Measurements from ENCODE around the gene IFT52.

The IFT52 gene

DNA sequence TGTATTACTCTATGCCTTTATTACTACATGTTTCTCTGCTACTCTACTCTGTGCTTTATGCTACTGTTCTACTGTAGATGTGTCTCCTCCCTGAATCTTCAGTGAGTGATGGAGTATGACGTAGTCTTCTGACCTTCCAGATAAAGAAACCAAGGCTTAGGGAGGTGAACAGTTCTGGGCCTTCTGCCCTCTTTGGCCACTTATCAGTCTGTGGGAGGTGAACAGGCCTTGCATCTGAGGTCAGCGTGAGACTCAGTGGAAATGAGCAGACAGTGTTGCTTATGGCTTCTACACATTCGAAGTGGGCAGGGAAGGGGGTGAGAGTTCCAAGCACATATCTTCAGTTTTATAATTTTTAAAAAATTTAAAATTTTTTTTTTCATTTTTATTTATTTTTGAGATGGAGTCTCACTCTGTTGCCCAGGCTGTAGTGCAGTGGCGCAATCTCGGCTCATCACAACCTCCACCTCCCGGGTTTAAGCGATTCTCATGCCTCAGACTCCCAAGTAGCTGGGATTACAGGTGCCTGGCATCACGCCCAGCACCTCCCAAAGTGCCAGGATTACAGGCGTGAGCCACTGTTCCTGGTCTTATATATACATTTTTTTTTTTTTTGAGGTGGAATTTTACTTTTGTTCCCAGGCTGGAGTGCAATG, 100.3 kb downstream of the IFT52 start:
- no peak for DNase-seq (ENCODE audit: low spot score)

DNA sequence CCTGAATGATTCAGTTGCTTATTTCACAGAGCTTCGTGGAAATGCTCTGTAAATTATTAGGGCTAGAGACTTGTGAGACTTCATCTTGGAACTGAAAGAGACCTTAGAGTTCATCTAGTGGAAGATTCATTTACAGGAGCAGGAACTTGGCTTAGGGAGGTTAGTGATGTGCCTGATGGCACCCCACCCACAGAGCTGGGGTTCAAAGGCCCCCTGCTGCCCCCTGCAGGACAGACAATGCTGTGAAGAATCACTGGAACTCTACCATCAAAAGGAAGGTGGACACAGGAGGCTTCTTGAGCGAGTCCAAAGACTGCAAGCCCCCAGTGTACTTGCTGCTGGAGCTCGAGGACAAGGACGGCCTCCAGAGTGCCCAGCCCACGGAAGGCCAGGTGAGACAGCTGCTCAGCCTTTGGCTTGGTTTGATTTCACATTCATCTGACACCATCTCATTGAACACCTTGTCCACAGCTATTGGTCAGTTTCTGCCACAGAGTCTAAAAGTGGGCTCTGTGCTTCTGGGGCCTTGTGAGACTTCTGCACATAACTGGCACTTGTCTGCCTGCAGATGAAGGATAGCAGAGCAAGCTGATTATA, 101.3 kb downstream of the IFT52 start:
- DNase-seq (ENCODE audit: low spot score): peak; percentile 44

DNA sequence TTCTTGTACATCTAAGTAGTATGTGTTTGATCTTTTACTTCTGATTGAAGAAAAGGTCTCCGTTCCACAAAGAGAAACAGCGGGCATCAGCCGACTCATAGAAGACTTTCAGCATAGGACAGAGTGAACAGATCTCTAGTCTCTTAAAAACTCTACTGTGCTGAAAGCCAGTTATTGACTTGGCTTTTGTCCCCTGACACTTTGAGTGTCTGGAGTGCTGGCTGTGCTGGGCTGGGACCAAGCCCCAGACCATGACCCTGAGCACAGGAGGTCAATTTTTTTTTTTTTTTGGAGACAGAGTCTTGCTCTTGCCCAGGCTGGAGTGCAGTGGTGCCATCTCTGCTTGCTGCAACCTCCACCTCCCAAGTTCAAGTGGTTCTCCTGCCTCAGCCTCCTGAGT, 104.0 kb downstream of the IFT52 start:
- no peak for DNase-seq (ENCODE audit: low spot score)

DNA sequence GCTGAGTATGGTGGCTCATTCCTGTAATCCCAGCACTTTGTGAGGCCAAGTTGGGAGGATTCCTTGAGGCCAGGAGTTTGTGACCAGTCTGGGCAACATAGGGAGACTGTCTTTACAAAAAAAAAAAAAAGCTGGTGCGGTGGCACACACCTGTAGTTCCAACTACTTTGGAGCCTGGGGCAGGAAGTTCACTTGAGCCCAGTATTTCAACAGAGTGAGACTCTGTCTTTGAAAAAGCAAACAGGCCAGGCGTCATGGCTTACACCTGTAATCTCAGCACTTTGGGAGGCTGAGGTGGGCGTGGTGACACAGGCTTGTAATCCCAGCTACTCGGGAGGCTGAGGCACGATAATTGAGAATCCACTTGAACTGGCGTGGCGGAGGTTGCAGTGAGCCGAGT, 104.8 kb downstream of the IFT52 start:
- no peak for DNase-seq (ENCODE audit: low spot score)
